Fibroblast of lung (primary cell): ENCODE measurements around the gene MACROD2. TPM values are rescaled to one million over a fixed set of nuclear protein-coding genes. Genes with fewer than 3 reads are reported as not detected.
"Not testable (repeated sequence)": the region's sequence is repeated elsewhere in the genome, so short reads cannot be mapped to it uniquely, and the experiment has no call there.

ENCODE experiments used
- DNase-seq, 2 donors: peaks; one replicate each; pipeline versions ENCODE4 v3.0.0 to v3.0.0-alpha.2; 2010; ENCODE audit warnings: low read depth in 2 of 2
- H2AFZ ChIP-seq: 2 replicates; pipeline ENCODE4 v1.5.1; 2012; ENCODE audit warnings: low read length, control low read depth, inconsistent platforms
- H3K27ac ChIP-seq: 2 replicates; pipeline ENCODE4 v1.5.1; 2011; ENCODE audit warnings: low read length, control low read depth; ENCODE audit not compliant: insufficient read depth
- H3K27me3 ChIP-seq: 2 replicates; pipeline ENCODE4 v1.5.1; 2011; ENCODE audit warnings: mild to moderate bottlenecking, low read length; ENCODE audit not compliant: control insufficient read depth, insufficient read depth
- H3K36me3 ChIP-seq: 2 replicates; pipeline ENCODE4 v1.5.1; 2011; ENCODE audit warnings: low read length; ENCODE audit not compliant: control insufficient read depth, insufficient read depth
- H3K4me1 ChIP-seq: 2 replicates; pipeline ENCODE4 v1.5.1; 2011; ENCODE audit warnings: low read length; ENCODE audit not compliant: control insufficient read depth, insufficient read depth; ENCODE audit errors: extremely low read depth
- H3K4me2 ChIP-seq: 2 replicates; pipeline ENCODE4 v1.5.1; 2011; ENCODE audit warnings: low read length, control low read depth; ENCODE audit not compliant: insufficient read depth; ENCODE audit errors: extremely low read depth
- H3K4me3 ChIP-seq, 4 experiments: fragments of 200-600 bp in 1 of 4; sonication (generic) in 1 of 4; replicated peaks in 1 of 4; 2 replicates each; pipeline ENCODE4 v1.5.1; 2011 to 2016; ENCODE audit warnings: low read length in 4 of 4, low read depth in 3 of 4, mild to moderate bottlenecking in 3 of 4, control low read depth in 2 of 4, inconsistent platforms in 1 of 4, mixed read lengths in 1 of 4; ENCODE audit not compliant: insufficient read depth in 1 of 4; ENCODE audit errors: control extremely low read depth in 1 of 4
- H3K79me2 ChIP-seq: 2 replicates; pipeline ENCODE4 v1.5.1; 2012; ENCODE audit warnings: mild to moderate bottlenecking, low read length, inconsistent platforms; ENCODE audit not compliant: control insufficient read depth, insufficient read depth
- H3K9ac ChIP-seq: 2 replicates; pipeline ENCODE4 v1.5.1; 2011; ENCODE audit warnings: mild to moderate bottlenecking, low read length, control low read depth; ENCODE audit not compliant: insufficient read depth
- H3K9me3 ChIP-seq: 2 replicates; pipeline ENCODE4 v1.5.1; 2012; ENCODE audit warnings: low read depth, low read length; ENCODE audit not compliant: control insufficient read depth, insufficient read depth
- H4K20me1 ChIP-seq: 2 replicates; pipeline ENCODE4 v1.5.1; 2011; ENCODE audit warnings: low read length; ENCODE audit not compliant: control insufficient read depth, insufficient read depth; ENCODE audit errors: extremely low read depth
- EZH2 ChIP-seq: IDR thresholded peaks from 2 replicates; pipeline ENCODE4 v1.5.1; 2012; ENCODE audit warnings: low read length, control low read depth, mild to moderate bottlenecking; ENCODE audit errors: missing control alignments
- polyA plus RNA-seq, 2 donors: library from polyadenylated mRNA; depleted of rRNA in 1 of 2; stranded (reverse) in 1 of 2; unstranded in 1 of 2; fragments of >200 nt; gene quantifications; 2 replicates each; pipeline ENCODE4 v1.2.1, GENCODE V29; 2011 to 2012; ENCODE audit warnings: missing spikeins in 1 of 2
- total RNA-seq: library from RNA; depleted of rRNA; stranded (reverse); fragments of >200 nt; gene quantifications from 2 replicates; pipeline ENCODE4 v1.2.1, GENCODE V29; 2014
- TF ChIP-seq, protein P1 (sequence below), 2 donors: IDR thresholded peaks in 1 of 2; conservative IDR thresholded peaks in 1 of 2; 1 replicate in 1 of 2; 2 replicates in 1 of 2; pipeline ENCODE4 v1.5.1; 2011 to 2012; ENCODE audit warnings: low read length in 2 of 2, control low read depth in 1 of 2, inconsistent platforms in 1 of 2, low read depth in 1 of 2, mild to moderate bottlenecking in 1 of 2

The MACROD2 gene
- total and polyA plus RNA-seq, 2 donors (not counting 1 experiment from before 2014, with no cell fraction given) = 0.54 to 1.7 TPM

DNA sequence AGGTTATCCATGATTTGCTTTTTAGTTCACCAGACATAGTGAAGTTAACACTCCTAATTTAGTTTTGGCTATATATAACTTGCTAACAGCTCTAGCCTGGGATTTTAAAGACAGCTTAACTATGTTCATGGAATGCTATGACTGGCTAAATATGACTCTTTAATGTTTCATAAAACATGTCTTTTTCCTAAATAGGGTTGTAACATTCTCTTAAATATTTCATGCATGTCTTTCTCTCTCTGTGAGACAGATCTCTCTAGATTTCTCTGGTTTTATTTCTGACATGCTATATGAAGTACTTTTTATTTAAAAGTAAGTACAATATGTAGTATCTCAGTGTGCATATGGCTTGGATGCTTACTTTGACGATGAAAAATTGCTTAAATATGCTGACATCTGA lies 35.7 kb downstream of the MACROD2 start:
- Histone ChIP-seq H3K4me1 (no peaks in the 10 kb centered on the region), H3K9ac (no peak overlapping the region), H3K36me3 (no peaks in the 10 kb centered on the region), H4K20me1 (no peaks in the 10 kb centered on the region), H2AFZ (no peak overlapping the region), H3K27ac (no peak overlapping the region), H3K4me2 (no peak overlapping the region), H3K27me3 (no peaks in the 10 kb centered on the region), H3K9me3 (no peaks in the 10 kb centered on the region), H3K4me3 (no peak overlapping the region), H3K79me2 (no peaks in the 10 kb centered on the region)
- no peak for DNase-seq
- no peak for TF ChIP-seq EZH2
- TF ChIP-seq, protein P1, sequence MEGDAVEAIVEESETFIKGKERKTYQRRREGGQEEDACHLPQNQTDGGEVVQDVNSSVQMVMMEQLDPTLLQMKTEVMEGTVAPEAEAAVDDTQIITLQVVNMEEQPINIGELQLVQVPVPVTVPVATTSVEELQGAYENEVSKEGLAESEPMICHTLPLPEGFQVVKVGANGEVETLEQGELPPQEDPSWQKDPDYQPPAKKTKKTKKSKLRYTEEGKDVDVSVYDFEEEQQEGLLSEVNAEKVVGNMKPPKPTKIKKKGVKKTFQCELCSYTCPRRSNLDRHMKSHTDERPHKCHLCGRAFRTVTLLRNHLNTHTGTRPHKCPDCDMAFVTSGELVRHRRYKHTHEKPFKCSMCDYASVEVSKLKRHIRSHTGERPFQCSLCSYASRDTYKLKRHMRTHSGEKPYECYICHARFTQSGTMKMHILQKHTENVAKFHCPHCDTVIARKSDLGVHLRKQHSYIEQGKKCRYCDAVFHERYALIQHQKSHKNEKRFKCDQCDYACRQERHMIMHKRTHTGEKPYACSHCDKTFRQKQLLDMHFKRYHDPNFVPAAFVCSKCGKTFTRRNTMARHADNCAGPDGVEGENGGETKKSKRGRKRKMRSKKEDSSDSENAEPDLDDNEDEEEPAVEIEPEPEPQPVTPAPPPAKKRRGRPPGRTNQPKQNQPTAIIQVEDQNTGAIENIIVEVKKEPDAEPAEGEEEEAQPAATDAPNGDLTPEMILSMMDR (conservative IDR thresholded peaks at IDR 0.05 in 1 of 2, IDR thresholded peaks at IDR 0.05 in 1 of 2; ENCODE audit: low read depth in 1 of 2, low read length in 2 of 2) = no peak

DNA sequence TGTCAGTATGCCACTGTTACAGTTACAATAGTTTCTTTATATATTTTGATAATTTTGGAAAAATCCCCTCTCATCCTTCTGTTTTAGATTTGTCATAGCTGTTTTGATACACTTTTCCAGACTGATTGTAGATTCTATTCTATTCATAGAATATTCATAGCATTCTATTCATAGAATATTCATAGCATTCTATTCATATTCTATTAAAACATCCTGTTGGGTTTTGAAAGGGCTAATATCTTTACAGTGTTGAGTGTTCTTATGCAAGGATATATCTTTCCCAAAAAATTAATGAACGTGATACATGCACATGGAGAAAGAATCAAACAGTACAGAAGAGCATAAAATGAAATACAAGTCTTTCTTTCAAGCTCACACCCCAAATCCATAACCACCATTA lies 38.0 kb downstream of the MACROD2 start:
- no peak overlapping the region for H3K4me2 ChIP-seq
- H3K79me2 ChIP-seq = no peaks in the 10 kb centered on the region
- H3K36me3 ChIP-seq = no peaks in the 10 kb centered on the region
- H3K27ac ChIP-seq = no peak overlapping the region
- H3K27me3 ChIP-seq = no peaks in the 10 kb centered on the region
- DNase-seq = no peak
- TF ChIP-seq EZH2 = no peak
- TF ChIP-seq, protein P1 (conservative IDR thresholded peaks at IDR 0.05 in 1 of 2, IDR thresholded peaks at IDR 0.05 in 1 of 2; ENCODE audit: low read depth in 1 of 2, low read length in 2 of 2) = no peak
- no peaks in the 10 kb centered on the region for H4K20me1 ChIP-seq
- H3K4me1 ChIP-seq = no peaks in the 10 kb centered on the region
- H2AFZ ChIP-seq = no peak overlapping the region
- H3K9ac ChIP-seq = no peak overlapping the region
- no peak overlapping the region for H3K4me3 ChIP-seq
- no peaks in the 10 kb centered on the region for H3K9me3 ChIP-seq

- Histone ChIP-seq H4K20me1 (no peaks in the 10 kb centered on the region), H3K4me1 (no peaks in the 10 kb centered on the region), H3K79me2 (no peaks in the 10 kb centered on the region), H3K4me3 (no peak overlapping the region), H3K27ac (no peak overlapping the region), H2AFZ (no peak overlapping the region), H3K4me2 (no peak overlapping the region), H3K36me3 (no peaks in the 10 kb centered on the region), H3K9me3 (no peaks in the 10 kb centered on the region), H3K9ac (no peak overlapping the region), H3K27me3 (no peaks in the 10 kb centered on the region)
- TF ChIP-seq, protein P1 (conservative IDR thresholded peaks at IDR 0.05 in 1 of 2, IDR thresholded peaks at IDR 0.05 in 1 of 2; ENCODE audit: low read depth in 1 of 2, low read length in 2 of 2) = no peak
- no peak for TF ChIP-seq EZH2
- DNase-seq = no peak
Observed at GRCh38 chr20:14036567-14036966, 41.3 kb downstream of the MACROD2 start.

DNA sequence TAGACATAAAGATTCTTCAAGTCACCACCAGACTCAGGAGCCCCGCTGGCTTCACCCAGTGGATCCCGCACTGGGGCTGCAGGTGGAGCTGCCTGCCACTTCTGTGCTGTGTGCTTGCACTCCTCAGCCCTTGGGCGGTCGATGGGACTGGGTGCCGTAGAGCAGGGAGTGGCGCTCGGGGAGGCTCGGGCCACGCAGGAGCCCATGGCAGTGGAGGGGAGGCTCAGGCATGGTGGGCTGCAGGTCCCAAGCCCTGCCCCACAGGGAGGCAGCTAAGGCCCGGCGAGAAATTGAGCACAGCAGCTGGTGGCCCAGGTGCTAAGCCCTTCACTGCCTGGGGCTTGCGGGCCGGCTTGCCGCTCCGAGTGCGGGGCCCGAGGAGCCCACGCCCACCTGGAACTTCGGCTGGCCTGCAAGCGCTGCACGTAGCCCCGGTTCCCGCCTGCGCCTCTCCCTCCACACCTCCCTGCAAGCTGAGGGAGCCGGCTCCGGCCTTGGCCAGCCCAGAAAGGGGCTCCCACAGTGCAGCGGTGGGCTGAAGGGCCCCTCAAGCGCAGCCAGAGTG lies 49.5 kb downstream of the MACROD2 start:
- H4K20me1 ChIP-seq, DNase-seq, H3K36me3 ChIP-seq, H3K4me2 ChIP-seq, H3K79me2 ChIP-seq, H3K4me3 ChIP-seq, H3K9me3 ChIP-seq, H2AFZ ChIP-seq, H3K27me3 ChIP-seq, H3K9ac ChIP-seq, H3K27ac ChIP-seq, H3K4me1 ChIP-seq: not testable (repeated sequence)
